ENCODE measurements around the gene PRSS27.

The PRSS27 gene

DNA sequence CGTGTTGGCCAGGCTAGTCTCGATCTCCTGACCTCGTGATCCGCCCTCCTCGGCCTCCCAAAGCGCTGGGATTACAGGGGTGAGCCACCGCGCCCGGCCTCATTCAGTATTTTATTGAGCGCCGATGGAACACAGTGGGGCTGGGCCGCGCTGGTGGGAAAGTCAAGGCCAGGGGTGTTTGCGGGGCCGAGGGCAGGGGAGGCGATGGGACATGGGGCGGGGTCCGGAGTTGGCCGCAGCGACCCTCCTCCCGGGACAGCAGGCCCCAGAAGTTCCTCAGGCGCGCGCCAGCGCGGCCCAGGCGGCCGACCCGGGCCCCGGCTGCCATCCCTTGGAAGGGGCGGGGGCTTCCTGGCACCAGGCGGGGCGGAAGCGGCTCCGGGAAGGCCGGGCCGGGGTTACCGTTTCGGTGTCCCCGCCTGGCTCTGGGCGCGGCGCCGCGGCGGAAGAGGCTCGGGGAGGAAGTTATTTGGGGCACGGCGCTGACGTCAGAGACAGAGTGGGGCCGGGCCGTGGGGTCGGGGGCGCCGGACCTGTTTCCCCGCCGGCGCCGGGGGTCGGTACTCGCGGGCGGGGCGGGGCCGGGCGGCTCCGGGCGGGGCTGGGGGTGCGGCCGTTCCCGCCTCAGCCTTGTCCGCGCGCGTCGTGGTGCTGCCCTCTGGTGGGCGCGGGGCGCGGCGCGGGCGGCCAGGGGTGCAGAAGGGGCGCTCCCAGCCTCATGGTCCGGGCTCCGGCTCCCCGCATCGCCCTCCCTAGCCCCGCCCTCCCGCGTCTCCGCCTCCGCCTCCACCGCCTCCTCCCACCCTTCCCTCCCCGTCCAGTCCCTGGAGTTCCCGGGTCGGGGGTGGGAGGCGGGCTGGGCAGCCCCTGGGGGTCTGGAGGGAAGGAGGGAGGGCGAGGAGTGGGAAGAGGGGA is 952 bp upstream of the PRSS27 start (continued):
- TF ChIP-seq ZNF830 (tag by site-specific recombination; IDR thresholded peaks at IDR 0.05; ENCODE audit: low read depth) (no peak), ZNF37A (tag by site-specific recombination; IDR thresholded peaks at IDR 0.05) (no peak), ZNF169 (tag by site-specific recombination; IDR thresholded peaks at IDR 0.05) (no peak), ZNF473 (tag by site-specific recombination; IDR thresholded peaks at IDR 0.05) (no peak), ZNF654 (tag by site-specific recombination; IDR thresholded peaks at IDR 0.05; ENCODE audit: low read depth) (no peak), ZNF354C (tag by site-specific recombination; IDR thresholded peaks at IDR 0.05; ENCODE audit: borderline replicate concordance, low read depth) (no peak), ZNF707 (tag by site-specific recombination; IDR thresholded peaks at IDR 0.05) (no peak), ZNF366 (tag by site-specific recombination; conservative IDR thresholded peaks at IDR 0.05) (no peak), HOXC10 (CRISPR knock-in tag; IDR thresholded peaks at IDR 0.05) (no peak), ZNF549 (tag by site-specific recombination; IDR thresholded peaks at IDR 0.05) (no peak), ZBTB21 (tag by site-specific recombination; IDR thresholded peaks at IDR 0.05) (peak; percentile 99), ZNF311 (tag by site-specific recombination; IDR thresholded peaks at IDR 0.05; ENCODE audit: borderline replicate concordance) (no peak), GLIS2 (tag by site-specific recombination; IDR thresholded peaks at IDR 0.05) (peak; percentile 74; the same call in 1 of the 2 replicates), ZNF791 (tag by site-specific recombination; IDR thresholded peaks at IDR 0.05) (no peak), SCRT1 (tag by site-specific recombination; IDR thresholded peaks at IDR 0.05; ENCODE audit: borderline replicate concordance) (no peak), IKZF3 (tag by site-specific recombination; IDR thresholded peaks at IDR 0.05) (peak; percentile 30; the same call in 1 of the 2 replicates), BCL11B (tag by site-specific recombination; IDR thresholded peaks at IDR 0.05; ENCODE audit: low read depth) (no peak)
- TF ChIP-seq, protein P1, sequence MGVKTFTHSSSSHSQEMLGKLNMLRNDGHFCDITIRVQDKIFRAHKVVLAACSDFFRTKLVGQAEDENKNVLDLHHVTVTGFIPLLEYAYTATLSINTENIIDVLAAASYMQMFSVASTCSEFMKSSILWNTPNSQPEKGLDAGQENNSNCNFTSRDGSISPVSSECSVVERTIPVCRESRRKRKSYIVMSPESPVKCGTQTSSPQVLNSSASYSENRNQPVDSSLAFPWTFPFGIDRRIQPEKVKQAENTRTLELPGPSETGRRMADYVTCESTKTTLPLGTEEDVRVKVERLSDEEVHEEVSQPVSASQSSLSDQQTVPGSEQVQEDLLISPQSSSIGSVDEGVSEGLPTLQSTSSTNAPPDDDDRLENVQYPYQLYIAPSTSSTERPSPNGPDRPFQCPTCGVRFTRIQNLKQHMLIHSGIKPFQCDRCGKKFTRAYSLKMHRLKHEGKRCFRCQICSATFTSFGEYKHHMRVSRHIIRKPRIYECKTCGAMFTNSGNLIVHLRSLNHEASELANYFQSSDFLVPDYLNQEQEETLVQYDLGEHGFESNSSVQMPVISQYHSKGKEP (tag by site-specific recombination; IDR thresholded peaks at IDR 0.05), result no peak
- TF ChIP-seq, protein P2, sequence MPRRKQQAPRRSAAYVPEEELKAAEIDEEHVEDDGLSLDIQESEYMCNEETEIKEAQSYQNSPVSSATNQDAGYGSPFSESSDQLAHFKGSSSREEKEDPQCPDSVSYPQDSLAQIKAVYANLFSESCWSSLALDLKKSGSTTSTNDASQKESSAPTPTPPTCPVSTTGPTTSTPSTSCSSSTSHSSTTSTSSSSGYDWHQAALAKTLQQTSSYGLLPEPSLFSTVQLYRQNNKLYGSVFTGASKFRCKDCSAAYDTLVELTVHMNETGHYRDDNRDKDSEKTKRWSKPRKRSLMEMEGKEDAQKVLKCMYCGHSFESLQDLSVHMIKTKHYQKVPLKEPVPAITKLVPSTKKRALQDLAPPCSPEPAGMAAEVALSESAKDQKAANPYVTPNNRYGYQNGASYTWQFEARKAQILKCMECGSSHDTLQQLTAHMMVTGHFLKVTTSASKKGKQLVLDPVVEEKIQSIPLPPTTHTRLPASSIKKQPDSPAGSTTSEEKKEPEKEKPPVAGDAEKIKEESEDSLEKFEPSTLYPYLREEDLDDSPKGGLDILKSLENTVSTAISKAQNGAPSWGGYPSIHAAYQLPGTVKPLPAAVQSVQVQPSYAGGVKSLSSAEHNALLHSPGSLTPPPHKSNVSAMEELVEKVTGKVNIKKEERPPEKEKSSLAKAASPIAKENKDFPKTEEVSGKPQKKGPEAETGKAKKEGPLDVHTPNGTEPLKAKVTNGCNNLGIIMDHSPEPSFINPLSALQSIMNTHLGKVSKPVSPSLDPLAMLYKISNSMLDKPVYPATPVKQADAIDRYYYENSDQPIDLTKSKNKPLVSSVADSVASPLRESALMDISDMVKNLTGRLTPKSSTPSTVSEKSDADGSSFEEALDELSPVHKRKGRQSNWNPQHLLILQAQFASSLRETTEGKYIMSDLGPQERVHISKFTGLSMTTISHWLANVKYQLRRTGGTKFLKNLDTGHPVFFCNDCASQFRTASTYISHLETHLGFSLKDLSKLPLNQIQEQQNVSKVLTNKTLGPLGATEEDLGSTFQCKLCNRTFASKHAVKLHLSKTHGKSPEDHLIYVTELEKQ (tag by site-specific recombination; IDR thresholded peaks at IDR 0.05; ENCODE audit: borderline replicate concordance), result no peak
- TF ChIP-seq, protein P3, sequence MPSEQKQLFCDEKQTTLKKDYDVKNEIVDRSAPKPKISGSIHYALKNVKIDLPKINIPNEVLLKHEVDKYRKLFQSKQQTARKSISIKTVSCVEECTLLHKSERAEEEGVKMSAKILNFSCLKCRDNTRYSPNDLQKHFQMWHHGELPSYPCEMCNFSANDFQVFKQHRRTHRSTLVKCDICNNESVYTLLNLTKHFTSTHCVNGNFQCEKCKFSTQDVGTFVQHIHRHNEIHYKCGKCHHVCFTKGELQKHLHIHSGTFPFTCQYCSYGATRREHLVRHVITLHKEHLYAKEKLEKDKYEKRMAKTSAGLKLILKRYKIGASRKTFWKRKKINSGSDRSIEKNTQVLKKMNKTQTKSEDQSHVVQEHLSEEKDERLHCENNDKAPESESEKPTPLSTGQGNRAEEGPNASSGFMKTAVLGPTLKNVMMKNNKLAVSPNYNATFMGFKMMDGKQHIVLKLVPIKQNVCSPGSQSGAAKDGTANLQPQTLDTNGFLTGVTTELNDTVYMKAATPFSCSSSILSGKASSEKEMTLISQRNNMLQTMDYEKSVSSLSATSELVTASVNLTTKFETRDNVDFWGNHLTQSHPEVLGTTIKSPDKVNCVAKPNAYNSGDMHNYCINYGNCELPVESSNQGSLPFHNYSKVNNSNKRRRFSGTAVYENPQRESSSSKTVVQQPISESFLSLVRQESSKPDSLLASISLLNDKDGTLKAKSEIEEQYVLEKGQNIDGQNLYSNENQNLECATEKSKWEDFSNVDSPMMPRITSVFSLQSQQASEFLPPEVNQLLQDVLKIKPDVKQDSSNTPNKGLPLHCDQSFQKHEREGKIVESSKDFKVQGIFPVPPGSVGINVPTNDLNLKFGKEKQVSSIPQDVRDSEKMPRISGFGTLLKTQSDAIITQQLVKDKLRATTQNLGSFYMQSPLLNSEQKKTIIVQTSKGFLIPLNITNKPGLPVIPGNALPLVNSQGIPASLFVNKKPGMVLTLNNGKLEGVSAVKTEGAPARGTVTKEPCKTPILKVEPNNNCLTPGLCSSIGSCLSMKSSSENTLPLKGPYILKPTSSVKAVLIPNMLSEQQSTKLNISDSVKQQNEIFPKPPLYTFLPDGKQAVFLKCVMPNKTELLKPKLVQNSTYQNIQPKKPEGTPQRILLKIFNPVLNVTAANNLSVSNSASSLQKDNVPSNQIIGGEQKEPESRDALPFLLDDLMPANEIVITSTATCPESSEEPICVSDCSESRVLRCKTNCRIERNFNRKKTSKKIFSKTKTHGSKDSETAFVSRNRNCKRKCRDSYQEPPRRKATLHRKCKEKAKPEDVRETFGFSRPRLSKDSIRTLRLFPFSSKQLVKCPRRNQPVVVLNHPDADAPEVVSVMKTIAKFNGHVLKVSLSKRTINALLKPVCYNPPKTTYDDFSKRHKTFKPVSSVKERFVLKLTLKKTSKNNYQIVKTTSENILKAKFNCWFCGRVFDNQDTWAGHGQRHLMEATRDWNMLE (tag by site-specific recombination; conservative IDR thresholded peaks at IDR 0.05; ENCODE audit: low read depth), result no peak; the same call in 1 of the 2 replicates
- TF ChIP-seq, protein P4, sequence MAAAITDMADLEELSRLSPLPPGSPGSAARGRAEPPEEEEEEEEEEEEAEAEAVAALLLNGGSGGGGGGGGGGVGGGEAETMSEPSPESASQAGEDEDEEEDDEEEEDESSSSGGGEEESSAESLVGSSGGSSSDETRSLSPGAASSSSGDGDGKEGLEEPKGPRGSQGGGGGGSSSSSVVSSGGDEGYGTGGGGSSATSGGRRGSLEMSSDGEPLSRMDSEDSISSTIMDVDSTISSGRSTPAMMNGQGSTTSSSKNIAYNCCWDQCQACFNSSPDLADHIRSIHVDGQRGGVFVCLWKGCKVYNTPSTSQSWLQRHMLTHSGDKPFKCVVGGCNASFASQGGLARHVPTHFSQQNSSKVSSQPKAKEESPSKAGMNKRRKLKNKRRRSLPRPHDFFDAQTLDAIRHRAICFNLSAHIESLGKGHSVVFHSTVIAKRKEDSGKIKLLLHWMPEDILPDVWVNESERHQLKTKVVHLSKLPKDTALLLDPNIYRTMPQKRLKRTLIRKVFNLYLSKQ (tag by site-specific recombination; IDR thresholded peaks at IDR 0.05; ENCODE audit: borderline replicate concordance), result no peak
- TF ChIP-seq, protein P5, sequence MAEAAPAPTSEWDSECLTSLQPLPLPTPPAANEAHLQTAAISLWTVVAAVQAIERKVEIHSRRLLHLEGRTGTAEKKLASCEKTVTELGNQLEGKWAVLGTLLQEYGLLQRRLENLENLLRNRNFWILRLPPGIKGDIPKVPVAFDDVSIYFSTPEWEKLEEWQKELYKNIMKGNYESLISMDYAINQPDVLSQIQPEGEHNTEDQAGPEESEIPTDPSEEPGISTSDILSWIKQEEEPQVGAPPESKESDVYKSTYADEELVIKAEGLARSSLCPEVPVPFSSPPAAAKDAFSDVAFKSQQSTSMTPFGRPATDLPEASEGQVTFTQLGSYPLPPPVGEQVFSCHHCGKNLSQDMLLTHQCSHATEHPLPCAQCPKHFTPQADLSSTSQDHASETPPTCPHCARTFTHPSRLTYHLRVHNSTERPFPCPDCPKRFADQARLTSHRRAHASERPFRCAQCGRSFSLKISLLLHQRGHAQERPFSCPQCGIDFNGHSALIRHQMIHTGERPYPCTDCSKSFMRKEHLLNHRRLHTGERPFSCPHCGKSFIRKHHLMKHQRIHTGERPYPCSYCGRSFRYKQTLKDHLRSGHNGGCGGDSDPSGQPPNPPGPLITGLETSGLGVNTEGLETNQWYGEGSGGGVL (tag by site-specific recombination; IDR thresholded peaks at IDR 0.05), result peak; percentile 81
- TF ChIP-seq, protein P6, sequence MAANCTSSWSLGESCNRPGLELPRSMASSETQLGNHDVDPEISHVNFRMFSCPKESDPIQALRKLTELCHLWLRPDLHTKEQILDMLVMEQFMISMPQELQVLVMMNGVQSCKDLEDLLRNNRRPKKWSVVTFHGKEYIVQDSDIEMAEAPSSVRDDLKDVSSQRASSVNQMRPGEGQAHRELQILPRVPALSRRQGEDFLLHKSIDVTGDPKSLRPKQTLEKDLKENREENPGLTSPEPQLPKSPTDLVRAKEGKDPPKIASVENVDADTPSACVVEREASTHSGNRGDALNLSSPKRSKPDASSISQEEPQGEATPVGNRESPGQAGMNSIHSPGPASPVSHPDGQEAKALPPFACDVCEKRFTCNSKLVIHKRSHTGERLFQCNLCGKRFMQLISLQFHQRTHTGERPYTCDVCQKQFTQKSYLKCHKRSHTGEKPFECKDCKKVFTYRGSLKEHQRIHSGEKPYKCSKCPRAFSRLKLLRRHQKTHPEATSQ (tag by site-specific recombination; IDR thresholded peaks at IDR 0.05), result peak; percentile 75; the same call in 1 of the 2 replicates
